Endothelial cell (in vitro differentiated cells): ENCODE results near the gene ERICH6B. TPM values are rescaled to one million over a fixed set of nuclear protein-coding genes. Genes with fewer than 3 reads are reported as not detected.

Experiments
- DNase-seq: peaks from one replicate; pipeline ENCODE4 v3.0.0; 2021; ENCODE audit warnings: low spot score
- H3K27ac Mint-ChIP-seq: one replicate; pipeline ENCODE4 v1.8.0; 2021; ENCODE audit warnings: mixed read lengths, inconsistent platforms; ENCODE audit not compliant: unreplicated experiment
- H3K27me3 Mint-ChIP-seq: one replicate; pipeline ENCODE4 v1.8.0; 2021; ENCODE audit warnings: mild to moderate bottlenecking, moderate library complexity, mixed read lengths, inconsistent platforms; ENCODE audit not compliant: unreplicated experiment
- H3K36me3 Mint-ChIP-seq: one replicate; pipeline ENCODE4 v1.8.0; 2021; ENCODE audit warnings: mild to moderate bottlenecking, low read depth, mixed read lengths, inconsistent platforms; ENCODE audit not compliant: unreplicated experiment
- H3K4me1 Mint-ChIP-seq: one replicate; pipeline ENCODE4 v1.8.0; 2021; ENCODE audit warnings: mild to moderate bottlenecking, mixed read lengths, inconsistent platforms; ENCODE audit not compliant: unreplicated experiment
- H3K4me3 Mint-ChIP-seq: one replicate; pipeline ENCODE4 v1.8.0; 2021; ENCODE audit warnings: mild to moderate bottlenecking, mixed read lengths, inconsistent platforms; ENCODE audit not compliant: unreplicated experiment
- H3K9me3 Mint-ChIP-seq: one replicate; pipeline ENCODE4 v1.8.0; 2021; ENCODE audit warnings: mixed read lengths, inconsistent platforms; ENCODE audit not compliant: unreplicated experiment
- CTCF ChIP-seq: fragments of 200-600 bp; sonication (generic); IDR thresholded peaks from one replicate; pipeline ENCODE4 v1.5.0; 2021; ENCODE audit warnings: antibody characterized with exemption; ENCODE audit not compliant: unreplicated experiment
- total RNA-seq: library from RNA; stranded (reverse); fragmentation: NEBNext Ultra II Directional; extraction: Animal tissue kit (Norgen Biotek cat#: 25700); gene quantifications from one replicate; pipeline ENCODE4 v1.2.1, GENCODE V29; 2021; ENCODE audit not compliant: unreplicated experiment

Gene ERICH6B
- total RNA-seq, 1 donor from 2014 or later = not detected

GRCh38 chr13:45576466-45576865, 39.1 kb downstream of the ERICH6B start:
- Mint-ChIP-seq H3K27me3 (peaks cover 1% of the 10 kb centered on the region), H3K9me3 (no peaks in the 10 kb centered on the region), H3K4me1 (no peaks in the 10 kb centered on the region), H3K27ac (no peak overlapping the region), H3K36me3 (no peaks in the 10 kb centered on the region), H3K4me3 (no peak overlapping the region)
- no peak for TF ChIP-seq CTCF
- no peak for DNase-seq

- Mint-ChIP-seq H3K27me3 (no peaks in the 10 kb centered on the region), H3K9me3 (no peaks in the 10 kb centered on the region), H3K4me1 (no peaks in the 10 kb centered on the region), H3K27ac (no peak overlapping the region), H3K4me3 (no peak overlapping the region), H3K36me3 (no peaks in the 10 kb centered on the region)
- DNase-seq = no peak
- no peak for TF ChIP-seq CTCF
Measured at GRCh38 chr13:45575830-45576180, 39.7 kb downstream of the ERICH6B start.

- Mint-ChIP-seq H3K36me3 (no peaks in the 10 kb centered on the region), H3K4me1 (no peaks in the 10 kb centered on the region), H3K27me3 (no peaks in the 10 kb centered on the region), H3K4me3 (no peak overlapping the region), H3K27ac (no peak overlapping the region), H3K9me3 (no peaks in the 10 kb centered on the region)
- TF ChIP-seq CTCF = no peak
- DNase-seq = no peak
Measured at GRCh38 chr13:45575146-45575829, 40.3 kb downstream of the ERICH6B start.

GRCh38 chr13:45565331-45565730, 50.2 kb downstream of the ERICH6B start:
- Mint-ChIP-seq H3K4me3 (no peak overlapping the region), H3K4me1 (no peaks in the 10 kb centered on the region), H3K27me3 (peaks cover 1% of the 10 kb centered on the region), H3K27ac (no peak overlapping the region), H3K9me3 (no peaks in the 10 kb centered on the region), H3K36me3 (peaks cover 5% of the 10 kb centered on the region)
- TF ChIP-seq CTCF = no peak
- DNase-seq = no peak

GRCh38 chr13:45564133-45564776, 51.3 kb downstream of the ERICH6B start:
- peaks cover 5% of the 10 kb centered on the region for H3K36me3 Mint-ChIP-seq
- H3K27ac Mint-ChIP-seq = no peak overlapping the region
- no peak overlapping the region for H3K4me3 Mint-ChIP-seq
- peaks cover 1% of the 10 kb centered on the region for H3K27me3 Mint-ChIP-seq
- no peak for TF ChIP-seq CTCF
- DNase-seq = no peak
- no peaks in the 10 kb centered on the region for H3K4me1 Mint-ChIP-seq
- no peaks in the 10 kb centered on the region for H3K9me3 Mint-ChIP-seq
